ENCODE measurements around the gene PSMD1.
A peak's percentile ranks its signal among the peaks of the same experiment; 100 is the strongest.
"Not testable (repeated sequence)": the region's sequence is repeated elsewhere in the genome, so short reads cannot be mapped to it uniquely, and the experiment has no call there.

The PSMD1 gene

DNA sequence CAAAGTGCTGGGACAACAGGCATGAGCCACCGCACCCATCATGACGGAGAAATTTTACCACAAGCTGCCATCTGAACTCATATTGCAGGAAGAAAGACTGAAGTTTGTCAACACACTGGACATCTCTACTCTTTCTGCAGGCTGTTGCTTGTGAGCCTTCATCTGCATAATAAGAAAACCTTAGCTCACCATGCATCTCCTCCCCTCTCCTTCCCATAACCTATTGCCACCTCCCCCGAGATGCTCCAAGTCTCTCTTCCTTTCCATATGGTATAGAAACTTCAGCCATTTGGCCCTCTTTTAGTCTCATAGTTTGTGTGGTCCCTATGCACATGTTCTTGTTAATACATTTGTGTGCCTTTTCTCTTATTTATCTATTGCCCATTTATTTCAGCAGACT, 38.5 kb upstream of the PSMD1 start:
- Histone ChIP-seq H3K27me3 (ENCODE audit: control insufficient read depth, insufficient read depth, low read length) (no peaks in the 10 kb centered on the region), H3K27ac (ENCODE audit: low read depth, low read length) (no peak overlapping the region), H3K9ac (ENCODE audit: low read length) (no peak overlapping the region), H3K4me1 (ENCODE audit: control insufficient read depth, insufficient read depth, low read length) (no peaks in the 10 kb centered on the region), H3K4me3 (ENCODE audit: low read length) (no peak overlapping the region), H3K36me3 (ENCODE audit: control insufficient read depth, insufficient read depth, low read length) (no peaks in the 10 kb centered on the region)

DNA sequence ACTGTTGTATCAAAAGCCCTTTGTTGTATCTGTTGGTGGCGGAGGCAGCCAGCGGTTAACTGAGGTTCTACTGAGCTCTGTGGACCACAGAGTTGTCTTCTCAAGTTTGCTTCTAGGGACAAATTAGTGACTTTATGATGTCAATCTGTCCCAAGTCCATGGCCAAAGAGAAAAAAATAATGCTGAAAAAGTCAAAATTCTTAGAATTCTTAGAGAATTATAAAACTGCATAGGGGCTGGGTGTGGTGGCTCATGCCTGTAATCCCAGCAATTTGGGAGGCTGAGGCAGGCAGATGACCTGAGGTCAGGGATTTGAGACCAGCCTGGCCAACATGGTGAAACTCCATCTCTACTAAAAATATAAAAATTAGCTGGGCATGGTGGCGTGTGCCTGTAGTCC, 31.6 kb upstream of the PSMD1 start:
- H3K4me3 ChIP-seq (ENCODE audit: low read length); H3K9ac ChIP-seq (ENCODE audit: low read length); H3K36me3 ChIP-seq (ENCODE audit: control insufficient read depth, insufficient read depth, low read length): not testable (repeated sequence)

DNA sequence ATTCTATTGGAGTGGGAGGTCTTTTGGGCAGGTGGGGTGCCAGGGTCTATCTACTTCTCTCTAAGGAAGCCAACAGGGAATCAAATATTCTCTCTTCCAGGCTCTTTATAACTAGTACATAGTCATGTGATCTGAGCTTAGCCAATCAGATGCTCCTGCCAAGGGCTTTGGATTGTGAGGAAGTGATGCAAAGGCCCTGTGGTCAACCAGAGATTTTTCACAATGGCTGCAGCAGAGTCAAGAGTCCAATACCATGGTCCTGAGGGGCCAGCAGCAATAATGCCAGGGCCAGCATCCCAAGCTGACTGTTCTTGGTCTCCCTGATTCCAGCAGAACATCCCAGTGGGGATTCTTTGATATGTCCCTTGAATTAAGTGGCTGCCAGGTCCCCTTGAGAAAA, 27.8 kb upstream of the PSMD1 start:
- H3K36me3 ChIP-seq (ENCODE audit: control insufficient read depth, insufficient read depth, low read length), result no peaks in the 10 kb centered on the region
- no peaks in the 10 kb centered on the region for H3K4me1 ChIP-seq (ENCODE audit: control insufficient read depth, insufficient read depth, low read length)
- no peak overlapping the region for H3K9ac ChIP-seq (ENCODE audit: low read length)
- no peak overlapping the region for H3K27ac ChIP-seq (ENCODE audit: low read depth, low read length)
- H3K27me3 ChIP-seq (ENCODE audit: control insufficient read depth, insufficient read depth, low read length), result no peaks in the 10 kb centered on the region
- H3K4me3 ChIP-seq (ENCODE audit: low read length), result no peak overlapping the region

More for the DNA sequence above, 31.6 kb upstream of the PSMD1 start:
- not testable (repeated sequence) for H3K4me1 ChIP-seq (ENCODE audit: control insufficient read depth, insufficient read depth, low read length); H3K27me3 ChIP-seq (ENCODE audit: control insufficient read depth, insufficient read depth, low read length); H3K27ac ChIP-seq (ENCODE audit: low read depth, low read length)

DNA sequence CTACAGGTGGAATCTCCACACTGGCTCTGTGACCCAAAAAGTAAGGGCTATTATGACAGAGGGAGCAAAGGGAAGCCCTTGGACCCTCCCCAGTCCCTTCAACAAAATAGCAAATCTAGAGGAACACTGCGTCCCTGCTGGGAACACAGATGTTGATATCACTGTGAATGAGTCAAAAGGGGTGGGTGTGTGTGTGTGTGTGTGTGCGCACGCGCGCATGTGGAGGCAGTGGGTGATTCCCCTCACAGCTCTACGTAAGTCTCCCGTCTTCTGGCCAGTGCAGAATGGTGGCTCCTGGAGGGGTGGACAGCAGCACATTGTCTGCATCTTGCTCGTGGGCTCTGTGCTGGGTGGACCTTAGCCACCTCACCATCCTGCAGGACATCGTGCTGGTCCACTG, 27.1 kb upstream of the PSMD1 start:
- Histone ChIP-seq H3K4me1 (ENCODE audit: control insufficient read depth, insufficient read depth, low read length) (no peaks in the 10 kb centered on the region), H3K4me3 (ENCODE audit: low read length) (no peak overlapping the region), H3K36me3 (ENCODE audit: control insufficient read depth, insufficient read depth, low read length) (no peaks in the 10 kb centered on the region), H3K27ac (ENCODE audit: low read depth, low read length) (no peak overlapping the region), H3K27me3 (ENCODE audit: control insufficient read depth, insufficient read depth, low read length) (no peaks in the 10 kb centered on the region), H3K9ac (ENCODE audit: low read length) (no peak overlapping the region)

DNA sequence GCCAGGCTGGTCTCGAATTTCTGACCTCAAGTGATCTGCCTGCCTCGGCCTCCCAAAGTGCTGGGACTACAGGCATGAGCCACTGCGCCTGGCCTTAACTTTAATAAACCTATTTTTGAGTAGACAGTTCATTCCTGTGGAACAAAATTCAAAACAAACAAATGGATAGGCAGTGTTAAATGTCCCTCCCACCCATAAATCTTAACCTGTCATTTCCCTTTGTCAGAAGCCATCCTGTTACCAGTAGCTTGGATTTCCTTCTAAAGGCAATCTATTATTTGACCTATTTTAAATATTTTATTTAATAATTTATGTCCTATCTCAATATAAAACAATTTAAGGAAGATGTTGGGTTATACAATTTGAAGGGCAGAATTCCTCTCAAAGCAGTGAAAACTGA, 25.9 kb upstream of the PSMD1 start:
- no peak overlapping the region for H3K4me3 ChIP-seq (ENCODE audit: low read length)
- no peaks in the 10 kb centered on the region for H3K36me3 ChIP-seq (ENCODE audit: control insufficient read depth, insufficient read depth, low read length)
- H3K27me3 ChIP-seq (ENCODE audit: control insufficient read depth, insufficient read depth, low read length), result no peaks in the 10 kb centered on the region
- no peak overlapping the region for H3K9ac ChIP-seq (ENCODE audit: low read length)
- no peak overlapping the region for H3K27ac ChIP-seq (ENCODE audit: low read depth, low read length)
- H3K4me1 ChIP-seq (ENCODE audit: control insufficient read depth, insufficient read depth, low read length), result no peaks in the 10 kb centered on the region

DNA sequence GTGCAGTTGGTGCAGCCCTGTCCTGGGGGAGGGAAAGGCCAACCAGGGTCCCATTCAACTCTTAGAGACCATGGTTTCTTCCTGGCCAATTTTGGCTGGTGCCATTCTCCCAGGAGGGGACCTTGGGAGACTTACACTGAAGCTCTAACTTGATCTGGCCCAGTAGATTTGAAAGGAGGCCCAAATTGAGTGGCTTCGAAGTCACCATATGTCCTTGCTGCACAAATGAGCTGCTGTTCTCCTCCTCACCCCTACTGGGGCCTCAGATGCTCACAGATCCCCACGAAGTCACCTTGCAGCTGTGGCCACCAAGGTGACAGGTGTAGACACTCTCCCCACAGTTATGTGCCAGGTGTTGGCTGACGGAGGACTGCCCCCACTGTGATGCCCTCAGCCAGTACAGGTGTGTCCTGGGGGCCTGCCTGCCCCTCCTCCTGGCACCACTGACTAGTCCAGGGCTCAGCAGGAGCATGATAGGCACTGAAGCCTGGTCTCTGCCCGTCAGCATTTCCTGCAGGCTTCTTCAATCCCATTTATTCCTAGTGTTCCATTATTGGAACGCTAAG, 24.0 kb upstream of the PSMD1 start:
- H3K36me3 ChIP-seq (ENCODE audit: control insufficient read depth, insufficient read depth, low read length), result no peaks in the 10 kb centered on the region
- H3K4me1 ChIP-seq (ENCODE audit: control insufficient read depth, insufficient read depth, low read length), result no peaks in the 10 kb centered on the region
- H3K27ac ChIP-seq (ENCODE audit: low read depth, low read length), result no peak overlapping the region
- H3K27me3 ChIP-seq (ENCODE audit: control insufficient read depth, insufficient read depth, low read length), result peaks cover 2% of the 10 kb centered on the region
- H3K4me3 ChIP-seq (ENCODE audit: low read length), result no peak overlapping the region
- no peak overlapping the region for H3K9ac ChIP-seq (ENCODE audit: low read length)

DNA sequence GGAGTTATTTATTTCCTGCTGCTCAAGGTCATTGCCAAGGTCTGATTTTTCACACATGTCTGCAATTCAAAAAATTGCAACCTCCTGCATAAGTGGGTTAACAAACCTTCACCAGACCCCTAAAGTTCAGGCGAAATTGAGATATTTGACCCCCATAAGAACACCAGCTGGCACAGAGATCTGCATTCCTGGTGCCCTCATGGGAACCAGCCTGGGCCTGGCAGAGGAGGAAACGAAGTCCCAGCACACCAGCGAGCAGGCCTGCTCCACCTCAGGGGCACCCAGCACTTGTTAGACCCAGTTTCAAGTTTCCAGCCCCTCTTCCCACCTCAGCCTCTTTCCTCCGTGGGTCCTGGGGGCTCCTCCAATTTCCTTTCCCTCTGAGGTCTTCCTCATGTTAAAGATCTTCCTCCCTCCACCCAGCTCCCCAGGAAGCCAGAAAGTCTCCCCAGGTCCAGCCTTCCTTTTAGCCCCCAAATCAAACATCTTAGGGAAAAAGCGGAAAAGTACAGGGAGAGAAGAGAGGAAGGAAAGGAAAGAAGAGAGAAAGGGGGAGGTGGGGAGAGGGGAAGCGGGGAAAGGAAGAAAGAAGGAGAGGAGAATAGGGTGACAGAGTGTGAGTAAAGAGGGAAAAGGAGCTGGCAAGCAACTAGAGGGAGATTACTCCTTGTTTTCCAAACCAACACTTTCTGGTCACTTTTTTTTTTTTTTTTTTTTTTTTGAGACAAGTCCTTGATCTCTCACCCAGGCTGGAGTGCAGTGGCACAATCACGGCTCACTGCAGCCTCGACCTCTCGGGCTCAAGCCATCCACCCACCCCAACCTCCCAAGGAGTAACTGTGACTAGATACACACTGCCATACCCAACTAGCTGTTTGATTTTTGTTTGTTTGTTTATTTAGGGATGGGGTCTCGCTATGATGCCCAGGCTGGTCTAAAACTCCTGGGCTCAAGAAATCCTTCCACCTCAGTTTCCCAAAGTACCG, 23.2 kb upstream of the PSMD1 start:
- Histone ChIP-seq H3K36me3 (ENCODE audit: control insufficient read depth, insufficient read depth, low read length) (no peaks in the 10 kb centered on the region), H3K4me3 (ENCODE audit: low read length) (no peak overlapping the region), H3K27ac (ENCODE audit: low read depth, low read length) (no peak overlapping the region), H3K4me1 (ENCODE audit: control insufficient read depth, insufficient read depth, low read length) (no peaks in the 10 kb centered on the region), H3K9ac (ENCODE audit: low read length) (no peak overlapping the region), H3K27me3 (ENCODE audit: control insufficient read depth, insufficient read depth, low read length) (peaks cover 4% of the 10 kb centered on the region)

DNA sequence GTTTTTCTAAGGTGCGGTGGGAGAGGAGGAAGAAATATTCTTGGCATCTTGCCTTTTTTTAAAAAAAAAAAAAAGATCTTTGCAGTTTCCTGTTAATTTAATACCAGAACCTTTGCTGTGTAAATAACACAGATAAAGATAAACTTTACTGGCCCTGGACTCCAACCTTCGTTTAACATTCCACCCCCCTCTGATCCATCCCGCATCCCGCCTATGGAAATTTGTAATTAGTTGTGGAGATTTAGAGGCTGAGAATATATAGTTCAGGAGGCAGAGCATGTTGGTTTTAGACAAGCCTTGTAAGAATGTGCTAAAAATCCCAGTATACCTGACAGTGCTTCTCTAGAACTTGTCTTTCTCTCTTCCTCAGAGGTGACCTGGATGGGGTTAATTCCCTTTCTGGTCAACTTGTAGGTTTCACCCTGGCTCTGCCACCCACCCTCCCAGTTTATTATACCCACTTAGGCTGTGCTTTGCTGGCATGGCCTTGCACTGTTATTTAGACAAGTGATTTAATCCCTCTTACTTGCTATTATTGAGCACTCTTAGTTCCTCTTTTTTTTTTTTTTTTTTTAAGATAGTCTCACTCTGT, 22.3 kb upstream of the PSMD1 start:
- H3K4me1 ChIP-seq (ENCODE audit: control insufficient read depth, insufficient read depth, low read length), result no peaks in the 10 kb centered on the region
- H3K9ac ChIP-seq (ENCODE audit: low read length), result no peak overlapping the region
- H3K36me3 ChIP-seq (ENCODE audit: control insufficient read depth, insufficient read depth, low read length), result no peaks in the 10 kb centered on the region
- H3K27me3 ChIP-seq (ENCODE audit: control insufficient read depth, insufficient read depth, low read length), result peaks cover 7% of the 10 kb centered on the region
- no peak overlapping the region for H3K4me3 ChIP-seq (ENCODE audit: low read length)
- H3K27ac ChIP-seq (ENCODE audit: low read depth, low read length), result no peak overlapping the region

DNA sequence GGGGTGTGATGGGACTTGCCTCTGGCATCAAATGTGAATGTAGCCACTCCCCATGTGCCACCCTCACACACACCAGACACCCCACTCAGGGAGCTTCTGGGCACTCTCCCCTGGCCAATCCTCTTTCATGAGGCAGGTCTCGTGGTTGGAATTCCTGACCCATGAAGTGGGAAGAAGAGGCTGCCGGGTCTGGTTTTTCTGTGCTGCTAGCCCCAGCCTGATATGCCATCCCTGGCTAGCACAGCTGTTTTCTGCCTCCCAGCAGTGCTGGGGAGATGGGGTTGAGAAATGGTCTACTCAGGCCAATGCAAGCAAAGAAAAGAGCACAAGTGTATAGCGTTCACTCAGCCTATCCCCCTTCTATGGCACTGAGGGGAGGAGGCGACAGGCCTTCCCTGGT, 20.5 kb upstream of the PSMD1 start:
- peaks cover 7% of the 10 kb centered on the region for H3K27me3 ChIP-seq (ENCODE audit: control insufficient read depth, insufficient read depth, low read length)
- no peaks in the 10 kb centered on the region for H3K36me3 ChIP-seq (ENCODE audit: control insufficient read depth, insufficient read depth, low read length)
- no peaks in the 10 kb centered on the region for H3K4me1 ChIP-seq (ENCODE audit: control insufficient read depth, insufficient read depth, low read length)
- H3K9ac ChIP-seq (ENCODE audit: low read length), result no peak overlapping the region
- no peak overlapping the region for H3K4me3 ChIP-seq (ENCODE audit: low read length)
- no peak overlapping the region for H3K27ac ChIP-seq (ENCODE audit: low read depth, low read length)

DNA sequence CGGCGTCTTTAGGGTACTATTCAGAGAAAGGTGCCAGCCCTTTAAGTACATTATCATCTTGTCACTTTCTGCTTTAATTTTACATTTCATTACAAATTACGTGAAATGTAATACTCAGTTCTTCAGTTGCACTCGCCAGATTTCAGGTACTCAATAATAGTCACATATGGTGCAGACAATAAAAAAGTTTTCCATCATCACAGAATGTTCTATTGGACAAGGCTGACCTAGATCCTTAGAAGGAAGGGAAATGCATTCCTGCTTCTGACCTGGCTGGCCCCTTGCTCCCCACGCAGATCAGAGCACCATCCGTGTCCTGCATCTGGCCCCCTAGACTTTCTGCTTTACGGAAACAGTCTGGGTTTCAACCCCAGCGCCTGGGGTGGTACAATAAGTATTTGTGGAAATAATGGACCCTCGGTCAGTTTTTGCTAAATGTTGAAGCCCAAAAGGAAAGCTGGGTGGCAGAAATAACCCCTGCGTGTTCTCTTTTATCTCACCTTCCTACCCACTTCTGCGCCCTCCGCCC, 20.0 kb upstream of the PSMD1 start:
- no peak overlapping the region for H3K9ac ChIP-seq (ENCODE audit: low read length)
- H3K27ac ChIP-seq (ENCODE audit: low read depth, low read length), result no peak overlapping the region
- no peaks in the 10 kb centered on the region for H3K36me3 ChIP-seq (ENCODE audit: control insufficient read depth, insufficient read depth, low read length)
- H3K27me3 ChIP-seq (ENCODE audit: control insufficient read depth, insufficient read depth, low read length), result peaks cover 10% of the 10 kb centered on the region
- no peaks in the 10 kb centered on the region for H3K4me1 ChIP-seq (ENCODE audit: control insufficient read depth, insufficient read depth, low read length)
- no peak overlapping the region for H3K4me3 ChIP-seq (ENCODE audit: low read length)

DNA sequence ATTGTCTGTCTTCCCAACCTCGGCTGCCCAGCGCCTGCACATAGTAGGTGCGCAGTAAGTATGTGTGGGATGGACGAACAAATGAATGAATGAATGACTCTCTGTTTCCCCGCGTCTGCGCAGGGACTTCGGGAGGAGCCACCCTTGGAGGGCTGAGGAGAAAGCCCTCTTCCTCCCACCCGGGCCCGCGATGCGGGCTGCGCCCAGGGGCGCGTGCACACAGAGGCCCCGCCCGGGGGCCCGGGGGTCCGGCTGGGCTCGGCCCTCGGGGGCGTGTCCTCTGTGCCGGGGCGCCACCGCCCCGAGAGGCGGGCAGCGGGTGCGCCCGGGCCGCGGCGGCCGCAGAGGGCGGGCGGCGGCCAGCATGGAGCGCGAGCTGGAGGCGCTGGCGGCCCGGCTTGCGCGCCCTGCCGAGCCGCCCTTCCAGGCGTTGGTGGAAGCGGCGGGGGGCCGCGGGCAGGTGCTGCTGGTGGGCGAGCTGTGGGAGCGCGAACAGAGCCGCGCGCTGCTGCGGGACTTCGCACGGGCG, 19.4 kb upstream of the PSMD1 start, which contains the start of gene C2orf72:
C2orf72 (plus strand) TSS at position 322 of the 529 bp plus-strand sequence; CDS start at position 365, 43 bp downstream.
- Histone ChIP-seq H3K4me3 (ENCODE audit: low read length) (peak within 1 kb of the TSS; percentile 61), H3K4me1 (ENCODE audit: control insufficient read depth, insufficient read depth, low read length) (no peaks in the 10 kb centered on the region), H3K27ac (ENCODE audit: low read depth, low read length) (no peak within 1 kb of the TSS), H3K27me3 (ENCODE audit: control insufficient read depth, insufficient read depth, low read length) (peaks cover 10% of the 10 kb centered on the region), H3K9ac (ENCODE audit: low read length) (no peak within 1 kb of the TSS), H3K36me3 (ENCODE audit: control insufficient read depth, insufficient read depth, low read length) (no peaks in the 10 kb centered on the region)

DNA sequence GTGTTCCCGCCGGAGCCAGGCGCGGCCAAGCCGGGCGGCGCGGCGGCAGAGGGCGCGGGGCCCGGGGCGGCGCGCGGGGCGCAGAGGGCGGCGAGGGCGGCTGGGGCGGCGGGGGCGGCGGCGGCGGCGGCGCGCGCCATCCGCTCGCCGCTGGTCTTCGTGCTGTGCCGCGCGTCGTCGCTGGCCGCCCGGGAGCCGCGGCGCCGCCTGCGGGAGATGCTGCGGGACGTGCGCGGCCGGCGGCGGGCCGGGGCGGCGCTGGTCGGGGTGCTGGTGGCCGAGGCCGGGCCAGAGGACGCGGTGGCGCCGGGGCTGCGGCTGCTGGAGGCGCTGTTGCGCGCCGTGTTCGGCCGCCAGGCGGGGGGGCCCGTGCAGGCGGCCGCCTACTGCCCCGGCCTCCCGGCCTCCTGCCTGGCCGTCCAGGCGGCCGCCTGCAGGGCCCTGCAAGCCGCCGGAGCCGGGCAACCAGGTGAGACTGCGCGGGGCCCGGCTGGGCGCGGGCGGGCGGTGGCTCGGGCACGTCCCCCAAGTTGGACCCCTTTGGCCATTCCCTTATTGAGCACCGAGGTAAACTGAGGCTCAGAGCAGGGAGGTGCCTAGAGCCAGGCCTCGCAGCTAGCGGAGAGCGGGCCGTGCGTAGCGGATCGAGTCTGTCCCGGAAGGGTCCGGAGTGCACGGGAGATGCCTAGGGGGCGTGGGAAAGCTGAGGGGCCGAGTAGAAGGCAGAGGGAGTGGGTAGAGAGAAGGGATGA, 18.8 kb upstream of the PSMD1 start:
- Histone ChIP-seq H3K4me3 (ENCODE audit: low read length) (peak overlapping the region; percentile 61), H3K27me3 (ENCODE audit: control insufficient read depth, insufficient read depth, low read length) (peaks cover 10% of the 10 kb centered on the region), H3K9ac (ENCODE audit: low read length) (no peak overlapping the region)

More for the DNA sequence above, 18.8 kb upstream of the PSMD1 start:
- no peaks in the 10 kb centered on the region for H3K4me1 ChIP-seq (ENCODE audit: control insufficient read depth, insufficient read depth, low read length)
- H3K27ac ChIP-seq (ENCODE audit: low read depth, low read length), result no peak overlapping the region
- H3K36me3 ChIP-seq (ENCODE audit: control insufficient read depth, insufficient read depth, low read length), result no peaks in the 10 kb centered on the region

All from rectal smooth muscle tissue (tissue), 1 donor.